Naive thymus-derived CD4-positive, alpha-beta T cell (primary cell): ENCODE data around the gene SH2D4B. TPM values are rescaled to one million over a fixed set of nuclear protein-coding genes. Genes with fewer than 3 reads are reported as not detected.
"Not testable (repeated sequence)": the region's sequence is repeated elsewhere in the genome, so short reads cannot be mapped to it uniquely, and the experiment has no call there.

Experiments used
- ATAC-seq: fragments of 150-1000 bp; cut with Tn5 transposase; 2 replicates; pipeline ENCODE4 v1.10.0; 2021; ENCODE audit warnings: mild to moderate bottlenecking, moderate library complexity
- CTCF ChIA-PET: fragments of 350-600 bp; sonication (Branson Sonifier 250); formaldehyde crosslinking; loops from one replicate; lab custom pipeline; 2021; ENCODE audit warnings: antibody characterized with exemption; lab: Charles Lee
- POLR2A ChIA-PET: fragments of 350-600 bp; sonication (Branson Sonifier 250); formaldehyde crosslinking; loops from one replicate; lab custom pipeline; 2021; ENCODE audit warnings: antibody characterized with exemption, inconsistent platforms; lab: Charles Lee
- DNase-seq, 9 donors: peaks; one replicate each; pipeline versions ENCODE4 v3.0.0 to v3.0.0-alpha.2; 2020 to 2022; ENCODE audit warnings: mixed read lengths in 1 of 9
- H3K27ac ChIP-seq: one replicate; pipeline ENCODE4 v1.7.0; 2013; ENCODE audit warnings: mild to moderate bottlenecking, low read depth, low read length, moderate library complexity
- H3K27me3 ChIP-seq, 2 donors: one replicate each; pipeline ENCODE4 v1.7.0; 2013; ENCODE audit warnings: low read length in 2 of 2, mild to moderate bottlenecking in 2 of 2, moderate library complexity in 2 of 2; ENCODE audit not compliant: control insufficient read depth in 2 of 2, insufficient read depth in 2 of 2
- H3K36me3 ChIP-seq, 3 experiments: 1 replicate in 2 of 3; 2 replicates in 1 of 3; pipeline ENCODE4 v1.7.0; 2013; ENCODE audit warnings: low read length in 3 of 3, mild to moderate bottlenecking in 3 of 3, moderate library complexity in 1 of 3; ENCODE audit not compliant: insufficient read depth in 3 of 3, control insufficient read depth in 2 of 3
- H3K4me1 ChIP-seq, 2 donors: one replicate each; pipeline ENCODE4 v1.7.0; 2013; ENCODE audit warnings: low read length in 2 of 2, mild to moderate bottlenecking in 2 of 2, moderate library complexity in 1 of 2; ENCODE audit not compliant: control insufficient read depth in 2 of 2, insufficient read depth in 2 of 2
- H3K4me3 ChIP-seq: 2 replicates; pipeline ENCODE4 v1.7.0; 2013; ENCODE audit warnings: mild to moderate bottlenecking, low read length
- H3K9me3 ChIP-seq, 3 experiments: 1 replicate in 2 of 3; 2 replicates in 1 of 3; pipeline ENCODE4 v1.7.0; 2013; ENCODE audit warnings: low read length in 3 of 3; ENCODE audit not compliant: control insufficient read depth in 2 of 3
- H3K27ac Mint-ChIP-seq, 9 donors: one replicate each; pipeline ENCODE4 v1.8.0; 2020 to 2022; ENCODE audit warnings: mixed read lengths in 9 of 9, mild to moderate bottlenecking in 8 of 9, moderate library complexity in 5 of 9, inconsistent platforms in 2 of 9
- H3K27me3 Mint-ChIP-seq, 5 donors: one replicate each; pipeline ENCODE4 v1.8.0; 2021 to 2022; ENCODE audit warnings: mixed read lengths in 5 of 5, mild to moderate bottlenecking in 1 of 5
- H3K36me3 Mint-ChIP-seq, 5 donors: one replicate each; pipeline ENCODE4 v1.8.0; 2020 to 2022; ENCODE audit warnings: mixed read lengths in 5 of 5, mild to moderate bottlenecking in 3 of 5, inconsistent platforms in 1 of 5
- H3K4me1 Mint-ChIP-seq, 7 donors: one replicate each; pipeline ENCODE4 v1.8.0; 2020 to 2022; ENCODE audit warnings: mixed read lengths in 7 of 7, mild to moderate bottlenecking in 3 of 7, inconsistent platforms in 1 of 7
- H3K4me3 Mint-ChIP-seq, 10 donors: one replicate each; pipeline ENCODE4 v1.8.0; 2020 to 2022; ENCODE audit warnings: mild to moderate bottlenecking in 10 of 10, mixed read lengths in 10 of 10, moderate library complexity in 6 of 10, inconsistent platforms in 2 of 10
- H3K9me3 Mint-ChIP-seq, 11 donors: one replicate each; pipeline ENCODE4 v1.8.0; 2020 to 2022; ENCODE audit warnings: mixed read lengths in 11 of 11, mild to moderate bottlenecking in 4 of 11, inconsistent platforms in 1 of 11, moderate library complexity in 1 of 11
- intact Hi-C, 2 donors: fragments of 100-400 bp; cut with micrococcal nuclease; formaldehyde crosslinking; loops; one replicate each; pipeline ENCODE4 v1.15.1; 2023
- polyA plus RNA-seq, 2 donors: library from polyadenylated mRNA; unstranded; fragments of 300-500 nt; fragmentation: Illumina TruSeq; gene quantifications; one replicate each; pipeline ENCODE4 v1.2.3, GENCODE V29; 2021
- total RNA-seq, 6 experiments: library from RNA in 5 of 6; stranded (reverse) in 5 of 6; gene quantifications; 1 replicate in 5 of 6; 2 replicates in 1 of 6; pipeline ENCODE4 v1.2.3 and lab custom pipeline; 2021 to 2026

Gene SH2D4B
- total and polyA plus RNA-seq, 7 experiments from 2014 or later = 0.10 to 0.51 (median 0.14) TPM; not detected in 2

DNA sequence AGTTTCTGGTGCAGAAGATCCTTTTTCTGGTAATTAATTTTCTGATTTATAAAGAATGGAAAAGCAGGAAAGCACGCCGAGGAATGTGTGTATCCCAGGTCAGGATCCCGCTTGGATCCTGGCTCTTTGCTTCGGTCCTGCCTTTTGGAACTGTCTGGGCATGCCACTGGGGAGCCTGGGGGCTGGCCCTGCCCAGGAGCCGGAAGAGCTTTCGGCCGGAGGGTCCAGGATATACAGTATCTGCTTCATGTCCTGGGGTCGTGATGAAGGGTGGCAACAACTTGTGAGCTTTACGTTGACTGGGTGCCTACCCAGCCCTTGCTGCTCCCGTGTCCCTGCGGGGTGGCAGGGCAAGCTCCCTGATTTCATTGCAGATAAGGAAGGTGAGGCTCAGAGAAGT, 2.4 kb downstream of the SH2D4B start:
- CTCF ChIA-PET = no interaction called here
- Mint-ChIP-seq H3K4me3 (no peak overlapping the region), H3K9me3 (no peaks in the 10 kb centered on the region), H3K36me3 (peaks cover 0 to 12% (median 5%) of the 10 kb centered on the region in 5 donors), H3K27ac (peak overlapping the region in 3 of 9 donors; percentile 25 to 40 (median 26)), H3K4me1 (peaks cover 11 to 34% (median 18%) of the 10 kb centered on the region in 7 donors), H3K27me3 (peaks cover 0 to 6% (median 0%) of the 10 kb centered on the region in 5 donors)
- Histone ChIP-seq H3K36me3 (no peaks in the 10 kb centered on the region), H3K4me1 (peaks cover 7% of the 10 kb centered on the region in 2 donors), H3K4me3 (no peak overlapping the region), H3K27me3 (no peaks in the 10 kb centered on the region), H3K27ac (no peak overlapping the region), H3K9me3 (no peaks in the 10 kb centered on the region)
- intact Hi-C loops = no loop called here
- no peak for ATAC-seq
- DNase-seq = no peak
- POLR2A ChIA-PET = no interaction called here

DNA sequence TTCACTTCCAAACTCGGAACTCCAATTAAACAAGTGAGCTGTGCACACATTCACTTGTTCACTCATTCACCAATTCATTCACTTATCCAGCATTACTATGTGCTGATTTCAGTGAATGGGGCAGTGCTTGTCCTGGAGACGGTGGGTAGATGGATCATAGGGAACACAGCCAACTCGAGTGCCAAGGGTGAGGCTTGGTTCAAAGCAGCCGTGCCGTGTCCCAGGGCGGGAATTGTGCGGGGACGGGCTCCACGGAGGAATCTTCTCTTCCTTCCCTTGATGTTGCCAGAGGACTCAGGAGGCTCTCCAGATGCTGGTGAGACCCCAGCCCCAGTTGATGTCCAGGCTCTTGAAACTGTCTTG, 2.9 kb downstream of the SH2D4B start:
- intact Hi-C loops = no loop called here
- ChIA-PET POLR2A (no interaction called here), CTCF (no interaction called here)
- Mint-ChIP-seq H3K9me3 (no peaks in the 10 kb centered on the region), H3K36me3 (peaks cover 0 to 9% (median under 1%) of the 10 kb centered on the region in 5 donors), H3K27ac (peak overlapping the region in 2 of 9 donors; percentile 26 to 51), H3K4me3 (no peak overlapping the region), H3K27me3 (peaks cover 0 to 11% (median 0%) of the 10 kb centered on the region in 5 donors), H3K4me1 (peaks cover 9 to 31% (median 15%) of the 10 kb centered on the region in 7 donors)
- no peaks in the 10 kb centered on the region for H3K27me3 ChIP-seq
- H3K4me1 ChIP-seq = peaks cover 7% of the 10 kb centered on the region in 2 donors
- no peak overlapping the region for H3K27ac ChIP-seq
- H3K4me3 ChIP-seq = no peak overlapping the region
- no peaks in the 10 kb centered on the region for H3K36me3 ChIP-seq
- ATAC-seq (no peak), DNase-seq (no peak)
- no peaks in the 10 kb centered on the region for H3K9me3 ChIP-seq

DNA sequence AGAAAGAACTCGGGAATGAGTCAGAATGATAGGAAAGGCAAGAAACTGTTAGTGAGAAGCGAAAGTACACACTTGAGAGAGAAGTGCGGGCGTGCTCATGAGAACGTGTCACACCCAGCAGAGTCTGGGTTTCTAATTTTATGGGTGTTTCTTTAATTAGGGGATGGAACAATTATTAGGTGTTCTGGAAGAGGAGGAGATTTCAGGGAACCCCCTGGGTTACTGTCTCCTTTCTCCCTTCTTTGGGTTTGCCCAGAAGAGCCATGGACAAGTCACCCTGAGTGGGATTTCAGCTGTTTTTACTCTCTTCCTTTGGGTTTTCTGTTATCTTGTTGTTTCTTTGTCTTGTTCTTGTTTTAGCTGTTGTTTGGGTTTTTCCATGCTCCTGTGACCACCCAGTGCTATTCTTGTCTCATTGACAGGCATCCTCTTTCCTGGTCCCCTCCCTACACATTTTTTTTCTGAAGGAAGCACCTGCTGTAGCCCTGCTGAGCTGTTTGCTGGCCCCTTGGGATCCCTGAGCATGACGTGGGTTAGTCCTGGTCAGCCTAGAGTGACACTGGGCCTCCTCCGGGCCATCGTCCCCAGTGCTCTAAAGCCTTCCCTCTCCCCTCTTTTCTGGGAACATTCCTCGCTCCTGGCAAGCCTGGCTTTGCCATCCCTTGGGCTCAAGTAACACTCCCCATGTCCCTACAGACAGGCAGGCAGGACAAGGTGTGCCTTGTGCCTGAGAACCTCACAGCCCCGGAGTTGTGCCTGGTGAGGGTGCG, 3.5 kb downstream of the SH2D4B start:
- POLR2A ChIA-PET = no interaction called here

DNA sequence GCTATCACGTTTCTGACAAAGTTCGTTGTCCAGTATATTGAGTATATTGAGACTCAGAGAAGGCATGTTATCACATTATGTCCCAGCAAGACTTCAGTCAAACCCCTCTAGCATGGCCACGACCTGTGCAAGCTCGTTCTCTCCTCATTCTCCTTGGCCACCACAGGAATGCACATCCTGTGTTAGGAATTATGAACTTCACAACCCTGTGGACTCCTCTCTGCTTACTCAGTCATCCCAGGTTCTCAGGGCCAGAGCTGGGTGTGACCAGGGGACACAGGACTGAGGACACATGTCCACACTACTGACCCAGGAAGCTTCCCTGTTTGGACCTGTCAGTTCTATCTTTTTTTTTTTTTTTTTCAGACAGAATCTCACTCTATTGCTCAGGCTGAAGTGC, 4.4 kb downstream of the SH2D4B start:
- ATAC-seq (no peak), DNase-seq (no peak)
- H3K27me3 ChIP-seq = no peaks in the 10 kb centered on the region
- no peak overlapping the region for H3K4me3 ChIP-seq
- intact Hi-C loops = no loop called here
- no peaks in the 10 kb centered on the region for H3K9me3 ChIP-seq
- ChIA-PET CTCF (interaction anchor here (0.6 kb wide), 1 partner anchor 40 kb away, joined by 3 read pairs; no protein-coding TSS in a partner anchor), POLR2A (interaction anchor here (0.7 kb wide), 1 partner anchor 12 kb away, joined by 3 read pairs; no protein-coding TSS in a partner anchor)
- H3K4me1 ChIP-seq = no peaks in the 10 kb centered on the region
- peaks cover 0 to 20% (median 0%) of the 10 kb centered on the region in 5 donors for H3K27me3 Mint-ChIP-seq
- H3K4me3 Mint-ChIP-seq = no peak overlapping the region
- no peaks in the 10 kb centered on the region for H3K9me3 Mint-ChIP-seq
- no peak overlapping the region for H3K27ac Mint-ChIP-seq
- peaks cover 0 to 7% (median 0%) of the 10 kb centered on the region in 5 donors for H3K36me3 Mint-ChIP-seq
- no peaks in the 10 kb centered on the region for H3K36me3 ChIP-seq
- H3K27ac ChIP-seq = no peak overlapping the region
- peaks cover 0 to 22% (median 7%) of the 10 kb centered on the region in 7 donors for H3K4me1 Mint-ChIP-seq

More for the DNA sequence above, 3.5 kb downstream of the SH2D4B start:
- intact Hi-C loops = no loop called here
- CTCF ChIA-PET = no interaction called here
- Histone ChIP-seq H3K4me1 (peaks cover 6 to 7% of the 10 kb centered on the region in 2 donors), H3K27ac (no peak overlapping the region), H3K36me3 (no peaks in the 10 kb centered on the region), H3K4me3 (no peak overlapping the region), H3K27me3 (no peaks in the 10 kb centered on the region), H3K9me3 (no peaks in the 10 kb centered on the region)
- H3K4me3 Mint-ChIP-seq = peak overlapping the region in 1 of 10 donors; percentile 10
- H3K27me3 Mint-ChIP-seq = peaks cover 0 to 16% (median 0%) of the 10 kb centered on the region in 5 donors
- DNase-seq = no peak
- H3K4me1 Mint-ChIP-seq = peaks cover 6 to 29% (median 13%) of the 10 kb centered on the region in 7 donors
- peak overlapping the region in 4 of 9 donors; percentile 10 to 73 (median 42) for H3K27ac Mint-ChIP-seq
- ATAC-seq = no peak
- H3K36me3 Mint-ChIP-seq = peaks cover 0 to 9% (median 0%) of the 10 kb centered on the region in 5 donors
- H3K9me3 Mint-ChIP-seq = no peaks in the 10 kb centered on the region

DNA sequence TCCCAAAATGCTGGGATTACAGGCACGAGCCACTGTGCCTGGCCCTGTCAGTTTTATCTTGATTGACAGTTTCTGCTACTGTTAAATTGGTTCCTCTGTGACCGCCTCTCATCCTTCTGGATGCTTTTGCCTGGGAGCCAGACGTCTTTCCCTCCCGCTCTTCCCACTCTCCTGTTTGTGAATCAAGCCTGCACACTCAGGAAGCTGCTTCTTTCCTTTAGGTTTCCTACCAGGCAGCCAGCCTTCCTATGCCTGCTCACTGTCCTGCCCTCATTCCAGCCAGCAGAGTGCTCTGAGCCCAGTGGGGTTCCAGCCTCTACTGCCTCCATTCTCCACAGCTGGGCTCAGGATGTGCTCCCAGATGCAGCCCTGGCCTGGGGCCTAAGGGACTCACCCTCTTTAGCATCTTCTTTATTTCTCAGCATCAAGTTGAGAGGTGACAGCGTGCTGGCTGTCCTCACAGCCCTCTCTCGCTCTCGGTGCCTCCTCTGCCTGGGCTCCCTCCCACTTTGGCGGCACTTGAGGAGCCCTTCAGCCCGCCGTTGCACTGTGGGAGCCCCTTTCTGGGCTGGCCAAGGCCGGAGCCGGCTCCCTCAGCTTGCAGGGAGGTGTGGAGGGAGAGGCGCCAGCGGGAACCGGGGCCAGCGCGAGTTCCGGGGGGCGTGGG, 5.1 kb downstream of the SH2D4B start:
- H3K4me3 ChIP-seq = no peak overlapping the region
- intact Hi-C loops = no loop called here
- ATAC-seq (no peak), DNase-seq (no peak)
- H3K27ac Mint-ChIP-seq = peak overlapping the region in 2 of 9 donors; percentile 23 to 36
- H3K4me1 ChIP-seq = no peaks in the 10 kb centered on the region
- H3K36me3 ChIP-seq = no peaks in the 10 kb centered on the region
- H3K9me3 Mint-ChIP-seq = no peaks in the 10 kb centered on the region
- CTCF ChIA-PET = no interaction called here
- POLR2A ChIA-PET = interaction anchor here (0.7 kb wide), 1 partner anchor 13 kb away, joined by 3 read pairs; no protein-coding TSS in a partner anchor
- no peaks in the 10 kb centered on the region for H3K9me3 ChIP-seq
- H3K27ac ChIP-seq = no peak overlapping the region
- H3K4me3 Mint-ChIP-seq = no peak overlapping the region
- H3K27me3 Mint-ChIP-seq = peaks cover 0 to 23% (median 0%) of the 10 kb centered on the region in 5 donors
- peaks cover 0 to 7% (median 0%) of the 10 kb centered on the region in 5 donors for H3K36me3 Mint-ChIP-seq
- peaks cover 0 to 21% (median 7%) of the 10 kb centered on the region in 7 donors for H3K4me1 Mint-ChIP-seq
- no peaks in the 10 kb centered on the region for H3K27me3 ChIP-seq

DNA sequence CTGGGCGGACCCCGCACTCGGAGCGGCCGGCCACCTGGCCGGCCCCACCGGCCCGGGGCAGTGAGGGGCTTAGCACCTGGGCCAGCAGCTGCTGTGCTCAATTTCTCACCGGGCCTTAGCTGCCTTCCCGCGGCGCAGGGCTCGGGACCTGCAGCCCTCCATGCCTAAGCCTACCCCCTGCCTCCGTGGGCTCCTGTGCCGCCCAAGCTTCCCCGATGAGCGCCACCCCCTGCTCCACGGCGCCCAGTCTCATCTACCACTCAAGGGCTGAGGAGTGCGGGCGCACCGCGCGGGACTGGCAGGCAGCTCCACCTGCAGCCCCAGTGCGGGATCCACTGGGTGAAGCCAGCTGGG, 5.6 kb downstream of the SH2D4B start:
- H3K36me3 Mint-ChIP-seq, ATAC-seq, DNase-seq, H3K4me1 ChIP-seq, H3K27ac ChIP-seq, H3K9me3 ChIP-seq, POLR2A ChIA-PET, CTCF ChIA-PET, intact Hi-C loops, H3K9me3 Mint-ChIP-seq, H3K4me3 ChIP-seq, H3K27me3 ChIP-seq, H3K36me3 ChIP-seq, H3K27ac Mint-ChIP-seq, H3K4me3 Mint-ChIP-seq: not testable (repeated sequence)
- peaks cover 0 to 18% (median 7%) of the 10 kb centered on the region in 7 donors for H3K4me1 Mint-ChIP-seq
- peaks cover 0 to 23% (median 0%) of the 10 kb centered on the region in 5 donors for H3K27me3 Mint-ChIP-seq
